Lung (tissue), 12 donors: ENCODE data around the gene CTTNBP2. TPM values are rescaled to one million over a fixed set of nuclear protein-coding genes. Genes with fewer than 3 reads are reported as not detected.

Source experiments
- ATAC-seq: fragments of 200-7000 bp; cut with Tn5 transposase; one replicate; pipeline ENCODE4 v1.9.1; 2020; ENCODE audit warnings: moderate number of reproducible peaks; ENCODE audit not compliant: insufficient read depth, low FRiP score
- DNase-seq, 3 donors: peaks; one replicate each; pipeline ENCODE4 v3.0.0-alpha.2; 2013 to 2017
- H3K27ac ChIP-seq, 2 donors: one replicate each; pipeline ENCODE4 v1.5.1; 2013; ENCODE audit warnings: mild to moderate bottlenecking in 2 of 2, moderate library complexity in 2 of 2, control low read depth in 1 of 2, inconsistent platforms in 1 of 2, low read depth in 1 of 2, low read length in 1 of 2
- H3K27me3 ChIP-seq, 3 donors: one replicate each; pipeline ENCODE4 v1.5.1; 2013; ENCODE audit warnings: low read length in 2 of 3; ENCODE audit not compliant: control insufficient read depth in 3 of 3, insufficient read depth in 3 of 3
- H3K36me3 ChIP-seq, 4 donors: one replicate each; pipeline ENCODE4 v1.5.1; 2013; ENCODE audit warnings: low read length in 4 of 4, mild to moderate bottlenecking in 1 of 4, moderate library complexity in 1 of 4; ENCODE audit not compliant: control insufficient read depth in 4 of 4, insufficient read depth in 4 of 4
- H3K4me1 ChIP-seq, 5 donors: one replicate each; pipeline ENCODE4 v1.5.1; 2013; ENCODE audit warnings: low read length in 5 of 5, mild to moderate bottlenecking in 2 of 5, moderate library complexity in 1 of 5; ENCODE audit not compliant: control insufficient read depth in 5 of 5, insufficient read depth in 5 of 5
- H3K4me3 ChIP-seq: one replicate; pipeline ENCODE4 v1.5.1; 2013; ENCODE audit warnings: mild to moderate bottlenecking, control low read depth, moderate library complexity
- H3K9ac ChIP-seq, 2 donors: one replicate each; pipeline ENCODE4 v1.5.1; 2013; ENCODE audit warnings: low read length in 2 of 2, control low read depth in 1 of 2; ENCODE audit not compliant: insufficient read depth in 1 of 2
- H3K9me3 ChIP-seq, 4 donors: one replicate each; pipeline ENCODE4 v1.5.1; 2013; ENCODE audit warnings: low read length in 3 of 4, mild to moderate bottlenecking in 1 of 4, moderate library complexity in 1 of 4; ENCODE audit not compliant: control insufficient read depth in 4 of 4, insufficient read depth in 3 of 4
- CTCF ChIP-seq: IDR thresholded peaks from 2 replicates; pipeline ENCODE4 v1.5.1; 2012; ENCODE audit warnings: mild to moderate bottlenecking; ENCODE audit errors: control extremely low read depth, extremely low read depth
- WGBS, 2 donors: extraction: QIAGEN DNeasy Blood & Tissue Kit; methylation state at CpG; one replicate each; pipeline ENCODE4 v1.1.7; 2013; 5-methylcytosine and 5-hydroxymethylcytosine counted together
- polyA plus RNA-seq, 2 donors: library from polyadenylated mRNA; stranded (reverse); fragments of 200-250 nt; gene quantifications; one replicate each; pipeline ENCODE4 v1.2.1, GENCODE V29; 2013
- total RNA-seq, 2 donors: library from RNA; depleted of rRNA in 1 of 2; stranded (reverse); fragments of >200 nt in 1 of 2; gene quantifications; one replicate each; pipeline ENCODE4 v1.2.1, GENCODE V29; 2014 to 2021
- donor health status: control.
- donor health status: control.
- donor health status: Bipolar disorder and iron deficiency.
- donor health status: healthy.
- donor health status: DM: yes; HTN: yes; CAD: no.

The CTTNBP2 gene
- total and polyA plus RNA-seq, 4 donors, result 0.63 to 15.4 (median 2.4) TPM

- ATAC-seq (no peak), DNase-seq (no peak)
- Histone ChIP-seq H3K36me3 (no peaks in the 10 kb centered on the region), H3K9ac (no peak overlapping the region), H3K4me1 (peaks cover 0 to 20% (median 11%) of the 10 kb centered on the region in 5 donors), H3K9me3 (no peaks in the 10 kb centered on the region), H3K27ac (no peak overlapping the region), H3K27me3 (no peaks in the 10 kb centered on the region), H3K4me3 (no peak overlapping the region)
- TF ChIP-seq CTCF, result no peak
- WGBS, 2 donors, result 79 to 80% methylated on average over 6 of the region's 6 CpGs
These were observed 62.4 kb downstream of the CTTNBP2 start for GRCh38 chr7:117810642-117811512.

GRCh38 chr7:117809958-117810357 is 63.3 kb downstream of the CTTNBP2 start:
- Histone ChIP-seq H3K4me1 (peaks cover 0 to 20% (median 11%) of the 10 kb centered on the region in 5 donors), H3K9me3 (no peaks in the 10 kb centered on the region), H3K27ac (no peak overlapping the region), H3K36me3 (no peaks in the 10 kb centered on the region), H3K9ac (no peak overlapping the region), H3K27me3 (no peaks in the 10 kb centered on the region), H3K4me3 (no peak overlapping the region)
- WGBS, 2 donors, result 82 to 86% methylated on average over 3 of the region's 3 CpGs
- DNase-seq (no peak), ATAC-seq (no peak)
- TF ChIP-seq CTCF, result no peak

- ATAC-seq (no peak), DNase-seq (no peak)
- peaks cover 0 to 20% (median 11%) of the 10 kb centered on the region in 5 donors for H3K4me1 ChIP-seq
- no peak for TF ChIP-seq CTCF
- H3K9me3 ChIP-seq, result no peaks in the 10 kb centered on the region
- no peak overlapping the region for H3K27ac ChIP-seq
- H3K4me3 ChIP-seq, result no peak overlapping the region
- no peak overlapping the region for H3K9ac ChIP-seq
- no peaks in the 10 kb centered on the region for H3K27me3 ChIP-seq
- WGBS, 2 donors, result 66 to 84% methylated on average over 2 of the region's 2 CpGs
- no peaks in the 10 kb centered on the region for H3K36me3 ChIP-seq
These were observed 64.1 kb downstream of the CTTNBP2 start for GRCh38 chr7:117808910-117809705.
